Heart left ventricle (tissue), 13 donors: Measurements from ENCODE around the gene A2ML1.
A peak's percentile ranks its signal among the peaks of the same experiment; 100 is the strongest.

ENCODE experiments used
- CTCF ChIP-seq, 12 donors: fragments of 200-600 bp; sonication (generic) in 4 of 12; IDR thresholded peaks; one replicate each; pipeline versions ENCODE4 v1.5.0 to v1.8.0; 2018 to 2022; ENCODE audit warnings: antibody characterized with exemption in 12 of 12, mild to moderate bottlenecking in 5 of 12
- POLR2A ChIP-seq, 2 donors: fragments of 450-650 bp; IDR thresholded peaks; one replicate each; pipeline ENCODE4 v1.6.1; 2017; ENCODE audit warnings: antibody characterized with exemption in 2 of 2, mild to moderate bottlenecking in 2 of 2, moderate library complexity in 2 of 2
- donor health status: ischemic (EF 13 %, LVEDD 7.1; RV severe dilation, severe dysfunction).
- donor health status: DM: no; HTN: yes; CAD: no.
- donor health status: DM: no; HTN: no; CAD: no.
- donor health status: ischemic (EF 25% LVEDD 6.9; RV normal size, moderate dysfunction).
- donor health status: ischemic (EF 25% LVEDD 5.7; RV mildly dilated, moderate dysfunction).
- donor health status: ischemic (EF 35%, LVEDD 5.7; RV mildly dilated, moderate dysfunction).
- donor health status: nonischemic (EF 11% LVEDD 7.7; RV severe dilation, severe dysfunction).
- donor health status: DM: yes; HTN: yes; CAD: no.
- donor health status: PGD.
- donor health status: ischemic (EF 29% LVEDD 5.4; RV normal size, mild dysfunction).
- donor health status: nonischemic (EF 23%, LVEDD 6.1; RV moderate dilation, normal function).

- TF ChIP-seq CTCF (IDR thresholded peaks at IDR 0.05) = peak in 11 of 12 donors; percentile 6 to 50 (median 38)
- no peak for TF ChIP-seq POLR2A (IDR thresholded peaks at IDR 0.05)
These were observed 42.0 kb upstream of the A2ML1 start for GRCh38 chr12:8780389-8780788.
